ENCODE measurements around the gene PAK3. TPM values are rescaled to one million over a fixed set of nuclear protein-coding genes. Genes with fewer than 3 reads are reported as not detected.

The PAK3 gene
- total and polyA plus RNA-seq, 2 of the 8 experiments (the other 6 are each of a cell fraction or from before 2014, with no cell fraction given) = 0.80 to 7.2 TPM

GRCh38 chrX:111090458-111090857 is 5.5 kb upstream of the PAK3 start:
- Histone ChIP-seq H2BK12ac (ENCODE audit: low read depth, low read length) (no peak overlapping the region), H4K91ac (replicated peaks; ENCODE audit: insufficient read length, low read length) (no peak overlapping the region), H3K79me2 (ENCODE audit: control insufficient read depth in 1 of 2, insufficient read depth in 2 of 2, low read length in 2 of 2) (no peaks in the 10 kb centered on the region), H4K8ac (ENCODE audit: extremely low read depth, insufficient read depth, low read length) (no peak overlapping the region), H3K36me3 (ENCODE audit: control insufficient read depth in 2 of 4, insufficient read depth in 4 of 4, low read length in 3 of 4) (no peaks in the 10 kb centered on the region), H4K20me1 (replicated peaks in 1 of 2; ENCODE audit: control insufficient read depth in 1 of 2, insufficient read depth in 2 of 2, low read length in 2 of 2) (no peaks in the 10 kb centered on the region), H3K4me1 (replicated peaks in 1 of 4; ENCODE audit: control insufficient read depth in 3 of 4, insufficient read depth in 4 of 4, low read length in 3 of 4) (peaks cover 0 to 10% (median 0%) of the 10 kb centered on the region in 4 experiments; a peak in 1 of 7 replicates), H2BK120ac (replicated peaks; ENCODE audit: low read depth, low read length) (no peak overlapping the region), H3K9ac (replicated peaks in 1 of 4; ENCODE audit: extremely low read depth in 1 of 4, low read depth in 3 of 4, low read length in 3 of 4) (no peak overlapping the region), H3K27ac (ENCODE audit: low read depth, low read length) (no peak overlapping the region), H2BK20ac (ENCODE audit: low read length) (no peak overlapping the region), H3K4me3 (ENCODE audit: extremely low read depth in 1 of 4, insufficient read depth in 2 of 4, low read depth in 3 of 4, low read length in 4 of 4) (no peak overlapping the region), H2BK5ac (ENCODE audit: low read depth, low read length) (no peak overlapping the region), H2AFZ (ENCODE audit: low read length) (no peak overlapping the region), H3K56ac (replicated peaks; ENCODE audit: insufficient read length, low read depth, low read length) (no peak overlapping the region), H3K23ac (ENCODE audit: insufficient read length) (no peak overlapping the region), H3K4ac (replicated peaks; ENCODE audit: insufficient read length, low read depth, low read length) (no peak overlapping the region), H3K9me3 (ENCODE audit: insufficient read depth in 2 of 2, low read depth in 1 of 2, low read length in 1 of 2) (no peaks in the 10 kb centered on the region), H3K18ac (ENCODE audit: extremely low read depth, low read length) (no peak overlapping the region), H4K5ac (ENCODE audit: insufficient read length, low read depth, low read length) (no peak overlapping the region), H2BK15ac (ENCODE audit: low read length) (no peak overlapping the region), H3K14ac (ENCODE audit: insufficient read length) (no peak overlapping the region), H3K27me3 (replicated peaks in 1 of 4; ENCODE audit: control insufficient read depth in 3 of 4, extremely low read depth in 1 of 4, insufficient read depth in 3 of 4, low read length in 3 of 4) (no peaks in the 10 kb centered on the region), H3K79me1 (ENCODE audit: low read depth, low read length) (no peaks in the 10 kb centered on the region), H3K4me2 (ENCODE audit: insufficient read depth in 1 of 2, low read depth in 2 of 2, low read length in 2 of 2) (no peak overlapping the region), H2AK5ac (ENCODE audit: low read depth, low read length) (no peak overlapping the region), H3K23me2 (ENCODE audit: low read depth, low read length) (no peaks in the 10 kb centered on the region)
- DNase-seq (ENCODE audit: low read depth in 1 of 2, low spot score in 2 of 2) (no peak), FAIRE-seq (no peak)
- TF ChIP-seq TBP (IDR thresholded peaks at IDR 0.05; ENCODE audit: low read depth, low read length) = no peak
- TF ChIP-seq E2F6 (IDR thresholded peaks at IDR 0.05) = no peak
- TF ChIP-seq CBX5 (IDR thresholded peaks at IDR 0.05; ENCODE audit: low read depth, low read length) = no peak
- TF ChIP-seq CHD2 (IDR thresholded peaks at IDR 0.05; ENCODE audit: low read length) = no peak
- TF ChIP-seq USF2 (IDR thresholded peaks at IDR 0.05; ENCODE audit: low read length) = no peak
- TF ChIP-seq POU5F1 (IDR thresholded peaks at IDR 0.05; ENCODE audit: low read depth, low read length) = no peak
- TF ChIP-seq POLR2AphosphoS5 (IDR thresholded peaks at IDR 0.05; ENCODE audit: low read depth, low read length) = no peak
- POLR2A ChIA-PET (ENCODE audit: partially characterized antibody) = no interaction called here
- CTCF ChIA-PET (ENCODE audit: partially characterized antibody) = interaction anchor here (0.8 to 1.1 kb wide), 2 partner anchors 9 to 12 kb away, joined by 3 read pairs; no protein-coding TSS in a partner anchor
- WGBS, 2 experiments (ENCODE audit: extremely low coverage in 1 of 2, insufficient coverage in 1 of 2, insufficient read length in 1 of 2, insufficient replicate concordance in 2 of 2, low coverage in 1 of 2, low lambda C conversion rate in 2 of 2, missing lambda C conversion rate in 1 of 2) = 86% methylated on average over 4 of the region's 4 CpGs; no CpG with 5 or more reads in 1 of the 2 experiments
